ENCODE measurements around the gene EHBP1L1. TPM values are rescaled to one million over a fixed set of nuclear protein-coding genes. Genes with fewer than 3 reads are reported as not detected.

EHBP1L1 gene
- total and polyA plus RNA-seq, 2 of the 13 experiments (the other 11 are each of a cell fraction or from before 2014, with no cell fraction given): 8.3 to 10.6 TPM

DNA sequence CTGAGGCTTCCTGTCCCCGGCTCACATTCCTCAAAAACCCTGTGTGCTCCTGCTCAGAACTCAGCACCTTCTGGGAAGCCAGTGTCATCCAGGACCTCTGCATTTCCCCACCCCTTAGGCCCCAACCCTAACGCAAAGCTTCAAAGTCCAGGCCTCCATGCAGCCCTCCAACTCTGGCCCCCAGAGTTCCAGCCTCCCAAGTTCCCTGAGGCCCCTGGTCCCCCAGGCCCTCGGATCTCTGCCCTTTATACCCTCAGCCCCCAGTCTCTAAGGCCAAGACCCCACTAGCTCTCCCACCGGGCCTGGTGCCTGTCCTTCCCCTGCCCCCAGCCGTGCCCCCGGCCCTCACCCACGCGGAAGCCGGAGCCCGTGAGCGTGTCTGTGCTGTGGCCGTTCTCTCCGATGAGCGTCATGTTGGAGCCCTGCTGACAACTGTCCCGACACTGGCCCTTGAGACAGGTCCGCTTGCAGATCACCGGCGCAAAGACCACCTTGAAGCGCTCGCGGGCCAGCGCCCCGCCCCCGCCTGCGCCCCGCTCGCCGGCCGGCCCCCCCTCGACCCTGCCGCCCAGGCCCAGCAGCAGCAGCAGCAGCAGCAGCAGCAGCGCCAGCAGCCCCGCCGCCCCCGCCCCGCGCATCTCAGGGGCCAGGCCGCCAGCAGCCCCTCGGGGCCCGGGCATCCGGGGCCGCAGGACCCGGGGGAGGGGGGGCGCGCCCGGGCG is 18.4 kb upstream of the EHBP1L1 start (continued):
- TF ChIP-seq ZNF331 (CRISPR knock-in tag; IDR thresholded peaks at IDR 0.05) (no peak), RARG (CRISPR knock-in tag; IDR thresholded peaks at IDR 0.05; ENCODE audit: low read depth) (no peak), ZBTB38 (CRISPR knock-in tag; IDR thresholded peaks at IDR 0.05) (no peak), ZNF296 (CRISPR knock-in tag; conservative IDR thresholded peaks at IDR 0.05) (no peak), HOXA5 (CRISPR knock-in tag; IDR thresholded peaks at IDR 0.05) (no peak), NCOA1 (CRISPR knock-in tag; IDR thresholded peaks at IDR 0.05) (no peak), ATF2 (CRISPR knock-in tag; IDR thresholded peaks at IDR 0.05) (0 out of 2 replicates have a peak, but pooled peaks have one; percentile 22), SMARCE1 (IDR thresholded peaks at IDR 0.05; ENCODE audit: borderline replicate concordance) (no peak), ZNF790 (CRISPR knock-in tag; IDR thresholded peaks at IDR 0.05; ENCODE audit: borderline replicate concordance) (0 out of 2 replicates have a peak, but pooled peaks have one; percentile 18), ZNF687 (CRISPR knock-in tag; IDR thresholded peaks at IDR 0.05) (peak; percentile 71), TEAD3 (CRISPR knock-in tag; optimal IDR thresholded peaks at IDR 0.05; ENCODE audit: borderline replicate concordance) (peak; percentile 67), HES4 (CRISPR knock-in tag; IDR thresholded peaks at IDR 0.05; ENCODE audit: borderline replicate concordance) (0 out of 2 replicates have a peak, but pooled peaks have one; percentile 16), CBX5 (CRISPR knock-in tag; IDR thresholded peaks at IDR 0.05; ENCODE audit: borderline replicate concordance) (peak; percentile 24; the same call in 1 of the 2 replicates), KLF13 (CRISPR knock-in tag; IDR thresholded peaks at IDR 0.05) (no peak), GTF3A (CRISPR knock-in tag; conservative IDR thresholded peaks at IDR 0.05) (no peak), ZNF598 (CRISPR knock-in tag; IDR thresholded peaks at IDR 0.05; ENCODE audit: borderline replicate concordance) (no peak; the same call in 1 of the 2 replicates), ZNF547 (CRISPR knock-in tag; IDR thresholded peaks at IDR 0.05) (peak; percentile 20; the same call in 1 of the 2 replicates), ZNF451 (CRISPR knock-in tag; IDR thresholded peaks at IDR 0.05) (no peak), KAT8 (CRISPR knock-in tag; IDR thresholded peaks at IDR 0.05) (peak; percentile 60; the same call in 1 of the 2 replicates), TGIF2 (CRISPR knock-in tag; IDR thresholded peaks at IDR 0.05) (no peak), TAF1 (CRISPR knock-in tag; IDR thresholded peaks at IDR 0.05) (peak; percentile 51; the same call in 1 of the 2 replicates)
- TF ChIP-seq, protein P1, sequence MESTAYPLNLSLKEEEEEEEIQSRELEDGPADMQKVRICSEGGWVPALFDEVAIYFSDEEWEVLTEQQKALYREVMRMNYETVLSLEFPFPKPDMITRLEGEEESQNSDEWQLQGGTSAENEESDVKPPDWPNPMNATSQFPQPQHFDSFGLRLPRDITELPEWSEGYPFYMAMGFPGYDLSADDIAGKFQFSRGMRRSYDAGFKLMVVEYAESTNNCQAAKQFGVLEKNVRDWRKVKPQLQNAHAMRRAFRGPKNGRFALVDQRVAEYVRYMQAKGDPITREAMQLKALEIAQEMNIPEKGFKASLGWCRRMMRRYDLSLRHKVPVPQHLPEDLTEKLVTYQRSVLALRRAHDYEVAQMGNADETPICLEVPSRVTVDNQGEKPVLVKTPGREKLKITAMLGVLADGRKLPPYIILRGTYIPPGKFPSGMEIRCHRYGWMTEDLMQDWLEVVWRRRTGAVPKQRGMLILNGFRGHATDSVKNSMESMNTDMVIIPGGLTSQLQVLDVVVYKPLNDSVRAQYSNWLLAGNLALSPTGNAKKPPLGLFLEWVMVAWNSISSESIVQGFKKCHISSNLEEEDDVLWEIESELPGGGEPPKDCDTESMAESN (CRISPR knock-in tag; conservative IDR thresholded peaks at IDR 0.05): peak; percentile 58

All from HepG2 (cell line).